ENCODE results near the gene ABL1. TPM values are rescaled to one million over a fixed set of nuclear protein-coding genes. Genes with fewer than 3 reads are reported as not detected.

Gene ABL1
- total and polyA plus RNA-seq, 2 of the 13 experiments (the other 11 are each of a cell fraction or from before 2014, with no cell fraction given), result 10.8 to 20.4 TPM

GRCh38 chr9:130927338-130927737 is 92.3 kb downstream of the ABL1 start:
- Histone ChIP-seq H3K9me3 (ENCODE audit: low read length) (no peaks in the 10 kb centered on the region), H4K20me1 (ENCODE audit: insufficient read depth, low read length) (no peaks in the 10 kb centered on the region), H3K4me3 (replicated peaks in 1 of 3; ENCODE audit: insufficient read depth in 1 of 3, low read depth in 2 of 3, low read length in 3 of 3) (no peak overlapping the region), H3K36me3 (replicated peaks in 1 of 2; ENCODE audit: control insufficient read depth in 1 of 2, insufficient read depth in 2 of 2, low read length in 2 of 2) (no peaks in the 10 kb centered on the region), H3K4me2 (ENCODE audit: low read depth, low read length) (0 out of 2 replicates have a peak overlapping the region, but pooled peaks have one; percentile 1), H3K27me3 (ENCODE audit: control insufficient read depth in 1 of 2, insufficient read depth in 2 of 2, low read length in 2 of 2) (peaks cover 21 to 98% of the 10 kb centered on the region in 2 experiments), H3K79me2 (ENCODE audit: insufficient read depth, low read length) (no peaks in the 10 kb centered on the region), H3K9ac (ENCODE audit: insufficient read depth, low read depth, low read length) (no peak overlapping the region), H3K27ac (ENCODE audit: extremely low read length, insufficient read depth, low read length) (no peak overlapping the region), H3K4me1 (ENCODE audit: insufficient read depth, low read length) (peaks cover 26% of the 10 kb centered on the region), H2AFZ (ENCODE audit: low read length) (no peak overlapping the region)
- ChIA-PET POLR2A (no interaction called here), CTCF (ENCODE audit: low intra/inter-chr PET ratio, low total read pairs) (no interaction called here)
- BruUV-seq (replicated peaks), result no TSS peak
- TF ChIP-seq ZNF768 (CRISPR knock-in tag; IDR thresholded peaks at IDR 0.05), result peak; percentile 87
- TF ChIP-seq PBX2 (CRISPR knock-in tag; IDR thresholded peaks at IDR 0.05), result no peak
- 0 out of 2 replicates have a peak, but pooled peaks have one; percentile 27 for TF ChIP-seq EZH2 (conservative IDR thresholded peaks at IDR 0.05; ENCODE audit: low read depth, low read length)
- no peak for TF ChIP-seq MEF2D (CRISPR knock-in tag; IDR thresholded peaks at IDR 0.05)
- TF ChIP-seq IKZF1 (IDR thresholded peaks at IDR 0.05), result no peak
- no peak for FAIRE-seq
- intact Hi-C loops (cut with micrococcal nuclease; ENCODE audit: unreplicated experiment) (no loop called here), in situ Hi-C loops (cut with HindIII; ENCODE audit: extremely low pct_ligation_motif_present, low pct_unique_long_range_greater_than_20kb) (no loop called here)
- no peak for DNase-seq (ENCODE audit: low spot score)
- ATAC-seq, result no peak
- 84% methylated on average over 3 of the region's 10 CpGs for WGBS (ENCODE audit: low lambda C conversion rate)

GRCh38 chr9:130927995-130928900 is 93.2 kb downstream of the ABL1 start:
- Histone ChIP-seq H3K27me3 (ENCODE audit: control insufficient read depth in 1 of 2, insufficient read depth in 2 of 2, low read length in 2 of 2) (peaks cover 20 to 98% of the 10 kb centered on the region in 2 experiments), H2AFZ (ENCODE audit: low read length) (no peak overlapping the region), H3K36me3 (replicated peaks in 1 of 2; ENCODE audit: control insufficient read depth in 1 of 2, insufficient read depth in 2 of 2, low read length in 2 of 2) (no peaks in the 10 kb centered on the region), H3K4me3 (replicated peaks in 1 of 3; ENCODE audit: insufficient read depth in 1 of 3, low read depth in 2 of 3, low read length in 3 of 3) (peak overlapping the region in 1 of 3 experiments; percentile 33; a peak in 1 of 6 replicates), H3K79me2 (ENCODE audit: insufficient read depth, low read length) (no peaks in the 10 kb centered on the region), H3K4me2 (ENCODE audit: low read depth, low read length) (peak overlapping the region; percentile 29), H3K27ac (ENCODE audit: extremely low read length, insufficient read depth, low read length) (no peak overlapping the region), H3K9ac (ENCODE audit: insufficient read depth, low read depth, low read length) (no peak overlapping the region), H4K20me1 (ENCODE audit: insufficient read depth, low read length) (no peaks in the 10 kb centered on the region), H3K4me1 (ENCODE audit: insufficient read depth, low read length) (peaks cover 26% of the 10 kb centered on the region), H3K9me3 (ENCODE audit: low read length) (no peaks in the 10 kb centered on the region)
- POLR2A ChIA-PET, result no interaction called here
- ATAC-seq, result peak; percentile 20
- peak; percentile 70 for DNase-seq (ENCODE audit: low spot score)
- CTCF ChIA-PET (ENCODE audit: low intra/inter-chr PET ratio, low total read pairs), result no interaction called here
- intact Hi-C loops (cut with micrococcal nuclease; ENCODE audit: unreplicated experiment), result no loop called here
- 2% methylated on average over 3 of the region's 14 CpGs for WGBS (ENCODE audit: low lambda C conversion rate)
- BruUV-seq (replicated peaks), result no TSS peak
- FAIRE-seq, result no peak
- in situ Hi-C loops (cut with HindIII; ENCODE audit: extremely low pct_ligation_motif_present, low pct_unique_long_range_greater_than_20kb), result no loop called here
- TF ChIP-seq ZNF788 (CRISPR knock-in tag; IDR thresholded peaks at IDR 0.05; ENCODE audit: borderline replicate concordance) (no peak), FOSL2 (CRISPR knock-in tag; IDR thresholded peaks at IDR 0.05) (peak; percentile 88), XRCC5 (optimal IDR thresholded peaks at IDR 0.05; ENCODE audit: low read length) (peak; percentile 17), TFAP4 (IDR thresholded peaks at IDR 0.05; ENCODE audit: borderline replicate concordance, low read depth) (peak; percentile 60; the same call in 1 of the 2 replicates), TEAD3 (CRISPR knock-in tag; optimal IDR thresholded peaks at IDR 0.05; ENCODE audit: borderline replicate concordance) (peak; percentile 10), ZNF263 (CRISPR knock-in tag; IDR thresholded peaks at IDR 0.05) (peak; percentile 72; the same call in 1 of the 2 replicates), SCMH1 (CRISPR knock-in tag; IDR thresholded peaks at IDR 0.05; ENCODE audit: borderline replicate concordance) (no peak), PATZ1 (CRISPR knock-in tag; IDR thresholded peaks at IDR 0.05) (peak; percentile 29; the same call in 1 of the 2 replicates), MYNN (CRISPR knock-in tag; IDR thresholded peaks at IDR 0.05; ENCODE audit: low read depth) (no peak), ZNF547 (CRISPR knock-in tag; IDR thresholded peaks at IDR 0.05) (no peak)

Data from HepG2 (cell line).